Hematopoietic multipotent progenitor cell treated with erythropoietin and hydrocortisone succinate and interleukin-3 and kit ligand, for 15 days (in vitro differentiated cells): ENCODE results near the gene CLEC11A.

Source experiments
- DNase-seq: peaks from one replicate; pipeline ENCODE4 v3.0.0-alpha.2; 2015; ENCODE audit warnings: low spot score

The CLEC11A gene

GRCh38 chr19:50705422-50706019 is 17.6 kb upstream of the CLEC11A start:
- DNase-seq, result peak; percentile 5

GRCh38 chr19:50706387-50706786 is 16.8 kb upstream of the CLEC11A start:
- DNase-seq, result no peak

GRCh38 chr19:50708179-50708879 is 14.8 kb upstream of the CLEC11A start:
- no peak for DNase-seq

- DNase-seq, result no peak
Measured at GRCh38 chr19:50710094-50710493, 13.1 kb upstream of the CLEC11A start.

- DNase-seq, result no peak
Measured at GRCh38 chr19:50710612-50711011, 12.6 kb upstream of the CLEC11A start.

- DNase-seq, result no peak
Measured at GRCh38 chr19:50711196-50711595, 12.0 kb upstream of the CLEC11A start.

GRCh38 chr19:50711805-50712204 is 11.4 kb upstream of the CLEC11A start:
- no peak for DNase-seq

GRCh38 chr19:50712833-50713232 is 10.3 kb upstream of the CLEC11A start:
- no peak for DNase-seq

GRCh38 chr19:50713556-50714236 is 9.5 kb upstream of the CLEC11A start:
- DNase-seq, result no peak

- DNase-seq, result no peak
Measured at GRCh38 chr19:50716178-50717025, 6.8 kb upstream of the CLEC11A start.

GRCh38 chr19:50717026-50717723 is 6.0 kb upstream of the CLEC11A start:
- DNase-seq, result no peak

GRCh38 chr19:50717891-50718254 is 5.3 kb upstream of the CLEC11A start:
- DNase-seq, result no peak

- no peak for DNase-seq
Measured at GRCh38 chr19:50718255-50719118, 4.7 kb upstream of the CLEC11A start.

- DNase-seq, result no peak
Measured at GRCh38 chr19:50719119-50719435, 4.1 kb upstream of the CLEC11A start.

GRCh38 chr19:50719566-50719965 is 3.6 kb upstream of the CLEC11A start, which contains the start of gene SHANK1:
TSS of gene SHANK1 (minus strand) at chr19:50719802. CDS start at chr19:50716919, 2,883 bp downstream.
- DNase-seq, result no peak

- DNase-seq, result no peak
Measured at GRCh38 chr19:50720181-50720920, 2.8 kb upstream of the CLEC11A start.

GRCh38 chr19:50720921-50721381 is 2.2 kb upstream of the CLEC11A start:
- no peak for DNase-seq

- no peak for DNase-seq
Measured at GRCh38 chr19:50721441-50722137, 1.6 kb upstream of the CLEC11A start.

- DNase-seq, result no peak
Measured at GRCh38 chr19:50722201-50723013, 757 bp upstream of the CLEC11A start.
